Suprapubic skin (tissue), 3 donors: ENCODE data around the gene PACS2.

Source experiments
- EP300 ChIP-seq: sonication (generic); formaldehyde crosslinking; IDR thresholded peaks from one replicate; pipeline ENCODE4 v1.6.1; 2017; ENCODE audit warnings: antibody characterized with exemption
- TF ChIP-seq, protein P1 (sequence below), 2 donors: fragments of 200-600 bp in 1 of 2; fragments of 450-650 bp in 1 of 2; sonication (generic) in 1 of 2; IDR thresholded peaks; one replicate each; pipeline ENCODE4 v1.5.1; 2016 to 2019; ENCODE audit warnings: antibody characterized with exemption in 2 of 2, mild to moderate bottlenecking in 1 of 2, moderate library complexity in 1 of 2

DNA sequence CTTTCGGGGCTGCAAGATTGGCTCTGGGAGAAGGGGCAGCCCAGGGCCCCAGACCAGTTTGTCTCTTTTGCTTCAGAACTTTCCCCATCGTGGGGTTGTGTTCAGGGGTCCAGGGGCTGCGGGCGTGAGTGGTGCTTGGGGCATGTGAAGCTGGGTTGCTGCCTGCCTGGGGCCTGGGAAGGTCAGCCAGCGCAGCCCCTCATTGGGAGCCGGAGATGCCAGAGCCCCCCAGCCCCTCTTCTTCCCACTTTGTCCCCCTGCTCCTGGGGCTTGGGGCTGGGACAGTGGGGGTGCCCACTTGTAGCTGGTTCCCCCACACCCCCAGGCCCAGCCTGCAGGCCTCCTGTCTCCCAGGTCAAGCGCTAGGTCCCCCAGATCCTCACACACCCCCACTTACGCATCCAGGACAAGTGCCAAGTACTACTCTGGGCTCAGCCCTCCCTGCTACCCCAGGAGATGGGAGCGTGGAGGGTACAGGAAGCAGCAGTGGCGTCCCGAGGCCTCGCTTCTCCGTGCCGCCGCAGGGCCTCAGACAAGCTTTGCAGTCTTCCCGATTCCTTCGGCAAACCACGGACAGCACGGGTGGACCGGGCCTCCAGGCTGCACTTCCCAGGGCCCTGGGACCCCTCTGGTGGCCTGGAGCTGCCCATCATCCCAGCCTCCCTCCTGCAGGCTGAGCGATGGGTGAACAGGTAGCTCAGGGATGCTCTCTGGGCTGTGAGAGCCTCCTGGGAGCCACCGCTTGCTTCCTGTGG, 41.5 kb downstream of the PACS2 start:
- TF ChIP-seq, protein P1, sequence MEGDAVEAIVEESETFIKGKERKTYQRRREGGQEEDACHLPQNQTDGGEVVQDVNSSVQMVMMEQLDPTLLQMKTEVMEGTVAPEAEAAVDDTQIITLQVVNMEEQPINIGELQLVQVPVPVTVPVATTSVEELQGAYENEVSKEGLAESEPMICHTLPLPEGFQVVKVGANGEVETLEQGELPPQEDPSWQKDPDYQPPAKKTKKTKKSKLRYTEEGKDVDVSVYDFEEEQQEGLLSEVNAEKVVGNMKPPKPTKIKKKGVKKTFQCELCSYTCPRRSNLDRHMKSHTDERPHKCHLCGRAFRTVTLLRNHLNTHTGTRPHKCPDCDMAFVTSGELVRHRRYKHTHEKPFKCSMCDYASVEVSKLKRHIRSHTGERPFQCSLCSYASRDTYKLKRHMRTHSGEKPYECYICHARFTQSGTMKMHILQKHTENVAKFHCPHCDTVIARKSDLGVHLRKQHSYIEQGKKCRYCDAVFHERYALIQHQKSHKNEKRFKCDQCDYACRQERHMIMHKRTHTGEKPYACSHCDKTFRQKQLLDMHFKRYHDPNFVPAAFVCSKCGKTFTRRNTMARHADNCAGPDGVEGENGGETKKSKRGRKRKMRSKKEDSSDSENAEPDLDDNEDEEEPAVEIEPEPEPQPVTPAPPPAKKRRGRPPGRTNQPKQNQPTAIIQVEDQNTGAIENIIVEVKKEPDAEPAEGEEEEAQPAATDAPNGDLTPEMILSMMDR (IDR thresholded peaks at IDR 0.05), result no peak
- no peak for TF ChIP-seq EP300
